Activated effector memory CD4-positive, alpha-beta T cell treated with anti-CD3 and anti-CD28 coated beads, Interleukin-2, amount 50 U/mL, for 16 hours (primary cell): Measurements from ENCODE around the gene GOLGA1.

Experiments used
- DNase-seq: peaks from one replicate; pipeline ENCODE4 v3.0.0-alpha.2; 2020

Gene GOLGA1

GRCh38 chr9:124881138-124881743, 59.6 kb downstream of the GOLGA1 start:
- no peak for DNase-seq

DNA sequence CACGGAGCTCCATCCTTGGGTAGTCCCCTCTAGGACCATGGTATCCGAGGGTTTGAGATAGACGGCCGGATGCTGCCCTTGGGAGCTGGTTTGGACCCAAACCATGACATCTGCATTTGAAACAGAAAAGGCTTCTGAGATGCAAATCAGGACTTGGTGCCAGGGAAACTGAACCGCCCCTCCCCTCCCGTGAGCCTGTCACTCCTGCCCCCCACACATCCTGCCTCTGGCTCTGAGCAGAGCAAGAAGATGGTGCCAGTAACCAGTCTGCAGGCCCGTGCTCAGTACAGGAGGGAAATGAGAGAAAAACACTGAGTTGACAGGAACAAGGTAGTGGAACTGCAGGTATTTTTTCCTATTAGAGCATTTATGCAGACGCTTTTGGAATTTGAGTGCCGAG, 60.4 kb downstream of the GOLGA1 start:
- no peak for DNase-seq

- DNase-seq = no peak
Observed at GRCh38 chr9:124879226-124879625, 61.7 kb downstream of the GOLGA1 start.

- no peak for DNase-seq
Observed at GRCh38 chr9:124878518-124878917, 62.4 kb downstream of the GOLGA1 start.

DNA sequence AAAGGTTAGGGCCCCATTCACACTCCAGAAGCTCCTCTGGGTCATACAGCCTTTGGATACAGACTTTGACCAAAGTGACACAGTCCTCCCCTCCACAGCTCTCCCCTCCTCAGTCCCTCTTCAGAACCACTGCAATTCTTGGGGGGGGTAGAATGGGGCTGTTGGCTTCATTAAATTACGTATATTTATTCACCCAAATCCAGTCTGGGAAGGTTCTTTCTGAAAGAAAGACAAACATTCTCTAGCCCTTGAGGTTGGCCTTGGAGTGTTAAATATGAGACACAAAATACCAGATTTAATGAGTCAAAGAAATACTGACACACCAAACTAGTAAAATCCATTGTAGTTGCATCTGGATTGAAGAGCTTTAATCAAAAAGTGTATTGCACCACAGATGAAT, 62.9 kb downstream of the GOLGA1 start:
- DNase-seq = no peak

GRCh38 chr9:124877021-124877782, 63.7 kb downstream of the GOLGA1 start:
- no peak for DNase-seq

- no peak for DNase-seq
Observed at GRCh38 chr9:124875501-124875900, 65.4 kb downstream of the GOLGA1 start.

DNA sequence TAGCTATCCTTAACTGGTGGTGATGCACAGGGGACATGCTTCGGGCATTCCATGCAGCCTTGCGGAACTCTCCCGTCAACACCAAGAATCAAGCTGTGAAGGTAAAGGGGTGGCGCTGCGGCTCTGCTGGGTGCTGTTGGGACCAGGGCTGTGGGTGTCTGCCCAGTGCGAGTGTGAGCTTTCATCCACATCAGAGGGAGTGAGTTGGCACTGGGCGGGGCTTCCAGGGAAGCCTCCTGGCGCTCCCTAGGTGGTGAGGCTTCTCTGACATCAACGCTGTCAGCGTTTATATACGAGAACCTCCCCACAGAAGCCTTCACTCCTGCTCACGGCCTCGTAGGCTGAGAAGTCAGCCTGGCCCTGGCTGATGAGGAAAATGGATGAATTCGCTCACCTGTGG, 67.2 kb downstream of the GOLGA1 start:
- DNase-seq = no peak

DNA sequence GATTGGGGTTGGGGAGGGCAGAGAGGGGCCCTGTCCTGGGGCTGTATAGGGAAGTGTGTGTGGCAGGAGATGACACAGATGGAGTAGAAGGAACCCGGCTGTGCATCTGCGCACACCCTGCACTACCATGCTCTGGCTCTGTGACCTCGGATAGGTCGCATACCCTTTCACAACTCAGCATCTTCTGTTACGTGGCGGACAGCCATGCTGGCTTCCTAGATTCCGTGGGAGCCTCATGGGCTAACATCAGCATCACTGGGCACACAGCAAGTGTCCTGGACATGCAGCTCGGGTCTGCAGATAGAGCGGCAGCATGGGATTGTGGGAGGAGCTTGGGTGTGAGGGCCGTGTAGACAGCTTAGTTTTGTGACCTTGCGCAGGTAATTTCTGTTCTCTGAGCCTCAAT, 69.7 kb downstream of the GOLGA1 start:
- no peak for DNase-seq

DNA sequence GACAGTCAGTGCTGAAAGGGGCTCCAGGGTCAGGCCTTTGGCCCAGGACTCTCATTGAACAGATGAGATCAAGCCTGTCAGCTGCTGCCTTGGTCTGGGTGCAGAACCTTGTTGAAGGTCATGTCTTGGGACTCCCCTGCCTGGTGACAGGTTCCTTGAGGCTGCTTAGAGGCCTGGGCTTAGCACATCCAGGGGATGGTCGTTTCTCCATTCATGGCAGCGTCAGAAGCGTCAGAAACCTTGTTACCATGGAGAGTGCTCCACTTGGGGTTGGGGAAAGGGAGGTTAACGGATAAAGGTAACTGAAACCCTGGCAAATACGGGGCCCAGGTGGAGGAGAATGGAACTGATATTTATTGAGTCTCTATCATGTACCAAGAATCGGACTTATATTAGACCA, 70.2 kb downstream of the GOLGA1 start:
- DNase-seq = no peak

GRCh38 chr9:124869986-124870560, 70.8 kb downstream of the GOLGA1 start:
- peak; percentile 94 for DNase-seq

- DNase-seq = peak; percentile 85
Observed at GRCh38 chr9:124869466-124869985, 71.4 kb downstream of the GOLGA1 start.

DNA sequence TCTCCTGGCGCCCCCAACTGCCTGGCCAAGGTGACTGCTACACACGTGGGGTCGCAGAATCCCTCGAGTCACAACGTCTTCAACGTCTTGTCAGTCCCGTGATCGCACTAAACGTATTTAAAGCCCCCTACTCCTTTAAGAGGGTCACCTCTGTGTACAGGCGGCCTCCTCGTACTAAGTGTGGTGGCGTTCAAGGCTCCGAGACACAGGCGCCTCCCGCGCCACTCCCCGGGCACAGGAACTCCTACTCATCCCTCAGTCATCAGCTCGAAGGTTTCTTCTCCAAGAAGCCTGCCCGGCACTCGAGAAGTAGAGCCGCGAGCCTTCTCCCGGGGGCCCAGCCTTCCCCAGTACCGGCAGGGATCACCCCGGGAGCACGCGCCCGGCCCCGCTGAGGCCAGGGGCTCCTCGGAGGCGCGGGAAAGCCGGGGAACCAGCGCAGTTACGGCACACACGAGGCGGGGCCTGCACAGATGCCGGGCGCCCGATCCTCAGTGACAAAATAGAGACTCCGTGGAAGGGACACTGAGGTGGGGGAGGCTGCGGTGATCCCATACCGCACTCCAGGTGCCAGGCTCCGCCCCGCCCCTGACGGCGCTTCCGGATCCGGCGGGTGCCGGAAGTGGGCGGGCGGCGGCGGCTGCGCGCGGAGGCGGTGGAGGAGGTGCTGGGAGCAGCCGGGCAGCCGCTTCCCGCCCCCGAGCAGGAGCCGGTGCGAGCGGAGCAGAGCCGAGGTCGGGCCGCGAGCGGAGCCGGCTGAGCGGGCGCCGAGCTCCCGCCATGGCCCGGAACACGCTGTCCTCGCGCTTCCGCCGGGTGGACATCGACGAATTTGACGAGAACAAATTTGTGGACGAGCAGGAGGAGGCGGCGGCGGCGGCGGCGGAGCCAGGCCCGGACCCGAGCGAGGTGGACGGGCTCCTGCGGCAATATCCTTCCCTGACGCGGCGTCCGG, 72.1 kb downstream of the GOLGA1 start:
- peak; percentile 98 for DNase-seq

DNA sequence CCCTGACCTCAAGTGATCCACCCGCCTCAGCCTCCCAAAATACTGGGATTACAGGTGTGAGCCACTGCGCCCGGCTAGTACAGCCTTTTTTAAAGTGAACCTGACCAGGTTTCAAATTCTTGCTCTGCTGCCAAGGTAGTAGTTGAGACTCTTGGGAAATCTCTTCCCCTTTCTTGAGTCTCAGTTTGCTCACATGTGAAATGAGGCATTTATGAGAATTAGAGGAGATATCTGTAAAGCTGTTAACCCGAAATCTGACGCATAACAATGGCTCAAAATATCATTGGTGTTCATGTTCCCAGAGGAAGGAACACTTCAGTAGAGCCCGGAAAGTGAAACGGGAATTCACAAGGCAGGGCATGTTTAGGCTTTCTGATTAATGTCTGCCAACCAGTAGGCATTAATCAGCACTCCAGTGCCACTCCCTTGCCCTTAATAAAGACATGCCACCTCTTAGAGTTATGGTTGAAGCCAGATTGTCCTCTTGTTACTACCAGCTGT, 77.5 kb downstream of the GOLGA1 start:
- DNase-seq = no peak

GRCh38 chr9:124861342-124862229, 79.3 kb downstream of the GOLGA1 start, which contains the start of the genes ARPC5L and RPL35:
ARPC5L (plus strand) TSS chr9:124862130; CDS start chr9:124869291, 7,161 bp downstream.
RPL35 (minus strand) TSS chr9:124861957; CDS start chr9:124861912, 45 bp downstream.
- DNase-seq = peak; percentile 99

DNA sequence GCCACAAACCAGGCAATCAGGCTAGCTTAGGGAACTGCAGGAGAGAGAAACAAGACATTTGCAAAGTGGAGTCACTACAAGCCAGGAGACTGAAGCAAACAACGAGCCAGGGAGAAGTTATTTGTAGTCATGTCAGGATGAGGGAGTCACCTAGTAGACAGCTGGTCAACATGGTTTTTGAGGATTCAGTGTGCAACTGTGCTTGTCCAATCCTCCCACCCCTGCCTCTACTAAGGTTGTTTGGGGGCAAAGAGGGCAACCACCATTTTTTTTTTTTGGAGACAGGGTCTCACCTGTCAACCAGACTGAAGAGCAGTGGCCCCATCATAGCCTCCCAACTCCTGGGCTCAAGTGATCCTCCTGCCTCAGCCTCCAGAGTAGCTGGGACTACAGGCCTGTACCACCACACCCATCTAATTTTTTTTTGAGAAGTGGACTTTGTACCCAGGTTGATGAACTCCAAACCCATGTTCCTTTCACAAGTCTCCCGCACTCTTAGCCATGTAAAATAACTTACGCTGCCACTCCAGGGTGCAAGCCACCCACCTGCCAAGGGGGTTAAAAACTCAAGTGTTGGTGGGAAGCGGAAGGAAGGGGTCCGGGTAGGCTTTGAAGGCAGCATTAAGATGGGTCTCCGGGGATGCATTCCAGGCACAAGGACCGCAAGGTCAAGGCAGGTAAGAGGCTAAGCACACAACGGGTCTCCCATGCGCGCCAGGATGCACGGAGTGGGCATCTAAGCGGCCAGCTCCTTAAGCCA, 80.1 kb downstream of the GOLGA1 start:
- no peak for DNase-seq

DNA sequence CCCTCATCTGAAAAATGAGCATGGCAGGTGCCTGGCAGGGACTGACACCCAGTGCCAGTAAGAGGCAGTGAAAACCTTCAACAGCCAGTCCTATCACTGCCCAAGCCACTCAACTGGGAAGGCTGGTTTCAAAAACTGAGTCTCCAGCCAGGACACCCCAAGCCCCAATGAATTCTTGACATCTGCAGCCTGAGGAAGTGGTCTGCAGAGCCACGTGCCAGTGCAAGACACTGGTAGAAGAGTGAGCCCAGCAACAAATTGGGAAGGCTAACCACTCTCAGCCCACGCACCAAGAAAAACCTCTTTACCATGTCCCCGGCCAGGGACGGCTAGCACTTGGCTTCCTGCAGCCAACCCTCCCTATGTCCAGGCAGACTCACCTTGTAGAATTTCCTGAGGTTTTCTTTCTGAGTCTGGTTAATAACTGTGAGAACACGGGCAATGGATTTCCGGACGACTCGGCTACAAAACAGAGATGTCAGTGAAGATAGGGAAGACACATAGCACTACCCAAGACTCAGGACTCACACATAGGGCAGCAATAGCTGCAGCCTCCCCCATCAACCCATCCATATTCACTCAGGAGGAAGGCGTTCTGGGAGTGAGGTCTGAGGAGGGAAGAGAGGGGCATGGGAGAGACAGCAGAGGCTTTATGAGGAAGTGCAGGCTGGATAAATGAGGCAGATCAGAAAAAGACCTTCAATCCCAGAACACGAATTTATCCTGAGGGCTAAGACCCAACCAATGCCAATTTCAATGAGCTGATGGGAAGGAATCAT, 80.9 kb downstream of the GOLGA1 start:
- DNase-seq = no peak

DNA sequence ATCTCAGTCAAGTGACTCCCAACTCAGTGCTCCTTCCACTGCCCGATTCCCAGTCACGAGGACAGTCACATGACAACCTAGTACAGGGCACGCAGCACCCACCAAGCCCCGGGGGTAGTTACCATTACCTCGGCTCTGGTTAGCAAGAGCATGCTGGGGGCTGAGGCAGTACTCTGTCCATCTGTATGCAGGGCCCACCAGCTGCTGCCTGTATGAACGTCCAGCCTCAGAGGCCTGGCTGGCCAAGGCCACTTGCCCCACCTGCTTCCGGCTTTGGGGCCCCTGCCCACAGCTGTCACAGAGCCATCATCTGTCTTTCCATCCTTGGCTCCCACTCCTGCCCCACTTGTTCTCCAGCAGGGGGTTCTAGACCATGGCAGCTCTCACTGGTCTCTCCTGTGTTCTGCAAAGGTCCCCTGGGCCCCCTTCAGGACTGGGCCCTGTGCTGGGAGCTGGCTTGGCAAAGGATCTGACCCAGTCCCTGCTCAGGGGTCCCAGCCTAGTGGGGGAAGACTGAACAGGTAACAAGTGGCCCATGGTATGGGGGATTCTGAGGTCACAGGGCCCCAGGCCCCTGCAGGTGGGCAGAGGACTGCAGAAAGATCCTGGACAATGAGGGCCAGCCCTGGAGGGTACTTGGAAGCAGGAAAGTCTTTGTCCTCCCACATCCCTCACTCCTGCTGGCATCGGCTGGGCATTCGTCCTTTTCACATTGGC, 82.4 kb downstream of the GOLGA1 start:
- DNase-seq = no peak

DNA sequence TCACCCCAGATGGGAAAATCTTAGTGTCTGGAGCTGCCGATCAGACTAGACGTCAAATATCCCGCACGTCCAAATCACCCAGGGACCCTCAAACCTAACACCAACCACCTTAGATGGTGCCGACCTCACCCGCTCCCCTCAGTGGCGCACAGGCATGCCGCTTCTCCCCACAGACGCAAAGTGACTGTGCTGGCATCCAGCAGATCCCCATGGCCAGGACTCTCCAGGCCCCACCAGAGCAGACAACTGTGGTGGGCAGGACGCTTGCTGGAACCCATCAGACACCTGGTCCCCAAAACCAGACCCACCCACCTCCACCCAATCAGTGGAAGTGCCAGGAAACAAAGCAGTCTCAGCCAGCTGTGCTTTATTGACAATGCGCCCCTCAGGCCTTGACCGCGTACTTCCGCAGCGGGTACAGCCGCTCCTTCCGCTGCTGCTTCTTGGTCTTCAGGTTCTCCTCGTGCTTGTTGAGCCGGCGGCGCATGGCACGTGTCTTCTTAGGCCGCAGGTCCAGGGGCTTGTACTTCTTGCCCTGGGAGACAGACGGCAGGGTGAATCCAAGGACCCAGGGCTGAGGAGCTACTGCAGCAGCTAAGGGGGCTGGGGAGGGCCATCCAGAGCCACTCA, 83.2 kb downstream of the GOLGA1 start:
- no peak for DNase-seq
